ENCODE measurements around the gene DDX42.

DDX42 gene

DNA sequence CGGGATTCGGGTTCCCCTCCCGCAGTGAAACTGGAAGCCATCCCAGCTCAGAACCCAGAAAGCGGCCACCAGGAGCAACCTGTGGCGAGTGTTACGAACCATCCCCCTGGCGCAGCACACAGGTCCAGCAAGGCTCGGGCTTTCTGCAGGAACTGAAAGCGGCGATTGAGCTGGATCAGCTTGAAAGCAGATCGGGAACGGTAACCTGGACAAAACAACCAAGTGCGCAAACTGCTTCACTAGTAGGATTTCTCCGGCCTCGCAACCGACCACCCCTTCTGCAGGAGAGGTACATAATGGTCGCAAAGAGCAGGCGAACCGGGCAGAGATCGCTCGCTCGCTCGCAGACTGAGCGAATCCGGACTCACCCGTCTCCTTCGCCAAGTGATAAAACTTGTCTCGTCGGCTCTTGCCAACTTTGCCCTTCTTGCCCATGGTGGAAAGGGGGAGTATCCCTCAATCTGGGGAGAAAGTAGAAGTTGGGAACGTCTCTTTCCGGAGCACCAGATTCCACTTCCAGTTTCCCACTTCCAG, 52.6 kb downstream of the DDX42 start:
- DNase-seq (ENCODE audit: low read depth): no peak
- H3K4me3 ChIP-seq (ENCODE audit: low read depth, low read length): peak overlapping the region; percentile 68
- TF ChIP-seq, protein P1, sequence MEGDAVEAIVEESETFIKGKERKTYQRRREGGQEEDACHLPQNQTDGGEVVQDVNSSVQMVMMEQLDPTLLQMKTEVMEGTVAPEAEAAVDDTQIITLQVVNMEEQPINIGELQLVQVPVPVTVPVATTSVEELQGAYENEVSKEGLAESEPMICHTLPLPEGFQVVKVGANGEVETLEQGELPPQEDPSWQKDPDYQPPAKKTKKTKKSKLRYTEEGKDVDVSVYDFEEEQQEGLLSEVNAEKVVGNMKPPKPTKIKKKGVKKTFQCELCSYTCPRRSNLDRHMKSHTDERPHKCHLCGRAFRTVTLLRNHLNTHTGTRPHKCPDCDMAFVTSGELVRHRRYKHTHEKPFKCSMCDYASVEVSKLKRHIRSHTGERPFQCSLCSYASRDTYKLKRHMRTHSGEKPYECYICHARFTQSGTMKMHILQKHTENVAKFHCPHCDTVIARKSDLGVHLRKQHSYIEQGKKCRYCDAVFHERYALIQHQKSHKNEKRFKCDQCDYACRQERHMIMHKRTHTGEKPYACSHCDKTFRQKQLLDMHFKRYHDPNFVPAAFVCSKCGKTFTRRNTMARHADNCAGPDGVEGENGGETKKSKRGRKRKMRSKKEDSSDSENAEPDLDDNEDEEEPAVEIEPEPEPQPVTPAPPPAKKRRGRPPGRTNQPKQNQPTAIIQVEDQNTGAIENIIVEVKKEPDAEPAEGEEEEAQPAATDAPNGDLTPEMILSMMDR (IDR thresholded peaks at IDR 0.05; ENCODE audit: control insufficient read depth, extremely low read depth, insufficient read depth): no peak

DNA sequence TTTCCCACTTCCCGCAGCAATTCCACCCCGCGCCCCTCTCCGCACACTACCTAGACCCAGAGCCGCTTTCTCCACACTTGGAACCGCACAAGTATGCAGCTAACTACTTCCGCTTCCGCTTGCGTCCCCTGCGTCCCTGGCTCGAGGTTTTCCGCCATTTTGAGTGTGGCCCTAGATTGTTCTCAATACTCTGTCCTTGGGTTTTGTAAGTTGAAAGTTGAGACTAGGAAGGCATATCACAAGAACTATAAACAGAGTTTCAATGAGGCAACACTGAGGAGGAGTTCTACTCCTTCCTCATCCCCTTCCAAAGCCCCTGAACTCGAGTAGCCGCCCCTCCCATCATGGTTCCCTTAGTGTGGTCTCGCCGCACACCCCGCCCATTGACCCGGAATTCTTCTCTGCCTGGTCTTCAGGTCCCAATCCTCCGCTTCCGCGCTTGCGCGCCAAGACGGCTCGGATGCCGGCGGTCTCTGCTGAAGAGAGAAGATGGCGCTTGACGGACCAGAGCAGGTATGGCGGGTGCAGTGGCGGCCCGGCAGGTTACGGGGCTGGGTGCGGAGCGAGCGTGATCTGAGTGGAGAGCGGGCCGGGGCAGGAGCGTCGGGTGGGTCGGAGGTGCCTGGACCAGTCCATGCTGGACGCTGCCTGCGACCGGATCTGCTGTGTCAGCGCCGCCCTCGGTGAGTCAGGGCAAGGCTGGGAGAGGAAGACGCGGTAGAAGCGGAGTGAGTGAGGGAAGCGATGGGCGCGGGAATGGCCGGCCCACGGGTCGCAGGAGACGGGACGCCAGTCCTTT, 53.2 kb downstream of the DDX42 start, which contains the start of the genes FTSJ3 and PSMC5:
TSS of gene FTSJ3 (minus strand) at position 662 of the 799 bp plus-strand sequence. CDS start 761 bp downstream, outside the sequence.
TSS of gene PSMC5 (plus strand) at position 430 of the 799 bp plus-strand sequence. CDS start at position 490, 60 bp downstream.
- DNase-seq (ENCODE audit: low read depth): peak; percentile 90
- peak within 1 kb of the TSS; percentile 68 for H3K4me3 ChIP-seq (ENCODE audit: low read depth, low read length)
- TF ChIP-seq, protein P1 (IDR thresholded peaks at IDR 0.05; ENCODE audit: control insufficient read depth, extremely low read depth, insufficient read depth): peak; percentile 73

DNA sequence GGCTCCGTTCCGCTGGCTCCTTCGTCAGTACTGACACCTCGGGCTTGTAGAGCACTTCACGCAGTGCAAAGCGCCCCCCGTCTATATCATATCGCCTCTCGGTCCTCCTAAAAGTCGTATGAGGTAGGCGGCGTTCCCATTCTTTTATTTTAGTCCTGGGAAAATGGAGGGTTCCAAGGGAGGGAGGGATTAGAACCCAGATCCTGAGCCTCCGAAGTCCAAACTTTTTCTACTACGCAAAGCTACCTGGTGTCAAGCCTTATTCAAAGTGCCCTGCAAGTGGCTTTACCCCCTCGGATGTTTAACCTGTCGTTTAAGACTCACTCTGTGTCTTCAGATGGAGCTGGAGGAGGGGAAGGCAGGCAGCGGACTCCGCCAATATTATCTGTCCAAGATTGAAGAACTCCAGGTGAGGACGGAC, 53.8 kb downstream of the DDX42 start:
- no peak for DNase-seq (ENCODE audit: low read depth)
- TF ChIP-seq, protein P1 (IDR thresholded peaks at IDR 0.05; ENCODE audit: control insufficient read depth, extremely low read depth, insufficient read depth): 0 out of 2 replicates have a peak, but pooled peaks have one; percentile 17
- H3K4me3 ChIP-seq (ENCODE audit: low read depth, low read length): peak overlapping the region; percentile 68

DNA sequence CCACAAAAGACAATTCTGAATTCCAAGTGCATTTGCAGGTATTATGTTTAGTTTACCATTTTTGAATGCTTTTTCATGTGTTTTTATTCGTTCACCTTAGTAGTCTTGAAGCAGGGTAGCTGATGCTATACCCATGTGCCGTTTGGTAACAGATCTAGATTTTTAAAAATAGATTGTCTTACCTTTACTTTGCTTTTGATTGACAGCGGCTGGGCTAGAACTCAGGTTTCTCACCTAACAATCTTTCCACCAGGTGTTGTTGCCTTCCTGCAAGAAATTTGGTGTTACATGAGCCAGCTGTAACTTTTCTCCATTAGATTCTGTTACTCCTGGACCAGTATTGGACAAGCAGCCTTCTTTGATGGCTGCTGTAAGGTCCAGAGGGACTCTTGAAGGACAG, 55.0 kb downstream of the DDX42 start:
- DNase-seq (ENCODE audit: low read depth): no peak
- TF ChIP-seq, protein P1 (IDR thresholded peaks at IDR 0.05; ENCODE audit: control insufficient read depth, extremely low read depth, insufficient read depth): no peak
- no peak overlapping the region; the same call in 1 of the 2 replicates for H3K4me3 ChIP-seq (ENCODE audit: low read depth, low read length)

DNA sequence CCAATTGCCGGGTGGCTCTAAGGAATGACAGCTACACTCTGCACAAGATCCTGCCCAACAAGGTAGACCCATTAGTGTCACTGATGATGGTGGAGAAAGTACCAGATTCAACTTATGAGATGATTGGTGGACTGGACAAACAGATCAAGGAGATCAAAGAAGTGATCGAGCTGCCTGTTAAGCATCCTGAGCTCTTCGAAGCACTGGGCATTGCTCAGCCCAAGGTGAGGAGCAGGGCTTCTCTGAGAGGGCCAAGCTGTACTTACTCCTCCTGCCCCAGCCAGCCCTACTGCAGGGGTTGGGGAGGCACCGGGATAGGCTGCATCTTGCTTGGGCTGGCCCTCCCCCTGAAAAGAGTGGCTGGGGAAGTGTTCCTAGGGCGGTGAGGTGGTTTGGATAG, 56.3 kb downstream of the DDX42 start:
- TF ChIP-seq, protein P1 (IDR thresholded peaks at IDR 0.05; ENCODE audit: control insufficient read depth, extremely low read depth, insufficient read depth): no peak
- no peak overlapping the region for H3K4me3 ChIP-seq (ENCODE audit: low read depth, low read length)
- no peak for DNase-seq (ENCODE audit: low read depth)

DNA sequence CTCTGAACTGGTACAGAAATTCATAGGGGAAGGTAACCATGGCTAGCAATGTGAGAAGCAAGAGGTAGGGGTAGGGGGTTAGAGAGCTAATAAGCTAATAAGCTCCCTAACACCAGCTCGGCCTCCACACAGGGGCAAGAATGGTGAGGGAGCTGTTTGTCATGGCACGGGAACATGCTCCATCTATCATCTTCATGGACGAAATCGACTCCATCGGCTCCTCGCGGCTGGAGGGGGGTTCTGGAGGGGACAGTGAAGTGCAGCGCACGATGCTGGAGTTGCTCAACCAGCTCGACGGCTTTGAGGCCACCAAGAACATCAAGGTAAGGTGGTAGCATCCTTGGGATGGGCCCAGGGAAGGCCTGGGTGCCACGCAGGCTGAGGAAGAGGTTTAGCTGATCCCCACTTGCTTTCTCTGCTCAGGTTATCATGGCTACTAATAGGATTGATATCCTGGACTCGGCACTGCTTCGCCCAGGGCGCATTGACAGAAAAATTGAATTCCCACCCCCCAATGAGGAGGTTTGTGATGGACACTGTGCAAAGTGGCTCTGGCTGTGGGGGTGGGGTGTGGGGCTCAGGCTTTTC, 57.0 kb downstream of the DDX42 start:
- TF ChIP-seq, protein P1 (IDR thresholded peaks at IDR 0.05; ENCODE audit: control insufficient read depth, extremely low read depth, insufficient read depth): no peak
- no peak for DNase-seq (ENCODE audit: low read depth)

More for the DNA sequence above, 57.0 kb downstream of the DDX42 start:
- no peak overlapping the region for H3K4me3 ChIP-seq (ENCODE audit: low read depth, low read length)
